Activated B cell treated with CpG ODN at 0.5 μM for 24 hours (primary cell): Measurements from ENCODE around the gene ARHGEF25. TPM values are rescaled to one million over a fixed set of nuclear protein-coding genes. Genes with fewer than 3 reads are reported as not detected.

Experiments used
- ATAC-seq: fragments of 200-7000 bp; cut with Tn5 transposase; one replicate; pipeline ENCODE4 v1.10.0; 2021; ENCODE audit warnings: low read depth, mild to moderate bottlenecking, moderate library complexity
- CTCF ChIA-PET: fragments of 350-600 bp; sonication (Branson Sonifier 250); formaldehyde crosslinking; loops from one replicate; lab custom pipeline; 2021; ENCODE audit warnings: antibody characterized with exemption; lab: Charles Lee
- POLR2A ChIA-PET: fragments of 350-600 bp; sonication (Branson Sonifier 250); formaldehyde crosslinking; loops from one replicate; lab custom pipeline; 2021; ENCODE audit warnings: antibody characterized with exemption; lab: Charles Lee
- DNase-seq: peaks from one replicate; pipeline ENCODE4 v3.0.0; 2022
- H3K27ac Mint-ChIP-seq: one replicate; pipeline ENCODE4 v1.8.0; 2020; ENCODE audit warnings: mixed read lengths
- H3K27me3 Mint-ChIP-seq: one replicate; pipeline ENCODE4 v1.8.0; 2021; ENCODE audit warnings: mixed read lengths
- H3K36me3 Mint-ChIP-seq: one replicate; pipeline ENCODE4 v1.8.0; 2021; ENCODE audit warnings: low read depth, mixed read lengths
- H3K4me1 Mint-ChIP-seq: one replicate; pipeline ENCODE4 v1.8.0; 2021; ENCODE audit warnings: mixed read lengths
- H3K4me3 Mint-ChIP-seq: one replicate; pipeline ENCODE4 v1.8.0; 2020; ENCODE audit warnings: mild to moderate bottlenecking, mixed read lengths
- H3K9me3 Mint-ChIP-seq: one replicate; pipeline ENCODE4 v1.8.0; 2020; ENCODE audit warnings: mixed read lengths
- intact Hi-C: fragments of 100-400 bp; cut with micrococcal nuclease; formaldehyde crosslinking; loops from one replicate; pipeline ENCODE4 v1.15.1; 2024
- total RNA-seq: library from RNA; stranded (reverse); gene quantifications from 2 replicates; pipeline ENCODE4 v1.2.3, GENCODE V29; 2022
- TF ChIP-seq, protein P1 (sequence below): fragments of 200-600 bp; IDR thresholded peaks from one replicate; pipeline ENCODE4 v1.8.0; 2022; ENCODE audit warnings: antibody characterized with exemption, mild to moderate bottlenecking

Gene ARHGEF25
- total RNA-seq, 1 donor from 2014 or later = not detected

DNA sequence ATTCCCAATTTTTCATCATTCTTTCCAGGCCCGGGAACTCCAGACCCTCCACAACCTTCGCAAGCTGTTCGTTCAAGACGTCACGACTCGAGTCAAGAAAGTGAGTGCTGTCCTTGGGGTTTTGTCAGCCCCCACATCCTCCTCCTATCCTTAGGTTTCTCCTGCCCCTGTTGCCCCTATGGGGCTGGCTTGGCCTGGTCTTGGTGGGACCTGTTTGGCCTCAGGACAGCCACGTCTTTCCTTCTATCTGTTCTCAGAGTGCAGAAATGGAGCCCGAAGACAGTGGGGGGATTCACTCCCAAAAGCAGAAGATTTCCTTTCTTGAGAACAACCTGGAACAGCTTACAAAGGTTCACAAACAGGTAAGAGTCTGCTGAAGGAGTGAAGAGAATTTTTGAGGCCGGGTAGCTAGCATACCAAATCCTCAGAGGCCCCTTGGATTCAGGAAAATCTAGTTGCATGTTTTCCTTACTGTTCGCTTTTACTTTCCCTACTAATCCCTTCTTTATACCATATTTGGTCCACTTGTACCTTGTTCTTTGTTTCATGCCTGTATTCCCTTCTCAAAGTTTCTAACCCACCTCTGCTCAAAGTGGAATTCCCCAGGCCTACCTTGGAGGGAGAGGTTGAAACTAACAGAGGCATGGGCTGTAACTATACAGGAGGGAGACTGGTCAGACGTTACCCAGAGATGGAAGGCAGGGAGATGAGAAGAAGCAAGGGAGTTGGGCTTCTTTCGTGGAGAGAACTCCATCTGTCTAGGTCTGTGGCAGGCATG is 33.1 kb upstream of the ARHGEF25 start:
- DNase-seq = no peak
- TF ChIP-seq, protein P1, sequence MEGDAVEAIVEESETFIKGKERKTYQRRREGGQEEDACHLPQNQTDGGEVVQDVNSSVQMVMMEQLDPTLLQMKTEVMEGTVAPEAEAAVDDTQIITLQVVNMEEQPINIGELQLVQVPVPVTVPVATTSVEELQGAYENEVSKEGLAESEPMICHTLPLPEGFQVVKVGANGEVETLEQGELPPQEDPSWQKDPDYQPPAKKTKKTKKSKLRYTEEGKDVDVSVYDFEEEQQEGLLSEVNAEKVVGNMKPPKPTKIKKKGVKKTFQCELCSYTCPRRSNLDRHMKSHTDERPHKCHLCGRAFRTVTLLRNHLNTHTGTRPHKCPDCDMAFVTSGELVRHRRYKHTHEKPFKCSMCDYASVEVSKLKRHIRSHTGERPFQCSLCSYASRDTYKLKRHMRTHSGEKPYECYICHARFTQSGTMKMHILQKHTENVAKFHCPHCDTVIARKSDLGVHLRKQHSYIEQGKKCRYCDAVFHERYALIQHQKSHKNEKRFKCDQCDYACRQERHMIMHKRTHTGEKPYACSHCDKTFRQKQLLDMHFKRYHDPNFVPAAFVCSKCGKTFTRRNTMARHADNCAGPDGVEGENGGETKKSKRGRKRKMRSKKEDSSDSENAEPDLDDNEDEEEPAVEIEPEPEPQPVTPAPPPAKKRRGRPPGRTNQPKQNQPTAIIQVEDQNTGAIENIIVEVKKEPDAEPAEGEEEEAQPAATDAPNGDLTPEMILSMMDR = no peak
- H3K9me3 Mint-ChIP-seq = no peaks in the 10 kb centered on the region
- CTCF ChIA-PET = interaction anchor here (1.1 kb wide), 1 partner anchor 60 kb away, joined by 3 read pairs; no protein-coding TSS in a partner anchor
- no peaks in the 10 kb centered on the region for H3K36me3 Mint-ChIP-seq
- peaks cover 8% of the 10 kb centered on the region for H3K27me3 Mint-ChIP-seq
- peaks cover under 1% of the 10 kb centered on the region for H3K4me1 Mint-ChIP-seq
- POLR2A ChIA-PET = interaction anchor here (0.6 kb wide), 1 partner anchor 197 kb away, joined by 3 read pairs; no protein-coding TSS in a partner anchor
- intact Hi-C loops = no loop called here
- no peak overlapping the region for H3K4me3 Mint-ChIP-seq
- H3K27ac Mint-ChIP-seq = no peak overlapping the region
- no peak for ATAC-seq

- ChIA-PET POLR2A (no interaction called here), CTCF (no interaction called here)
- no peak overlapping the region for H3K4me3 Mint-ChIP-seq
- ATAC-seq = no peak
- TF ChIP-seq, protein P1 = no peak
- DNase-seq = no peak
- H3K27me3 Mint-ChIP-seq = peaks cover 13% of the 10 kb centered on the region
- no peaks in the 10 kb centered on the region for H3K36me3 Mint-ChIP-seq
- intact Hi-C loops = no loop called here
- no peaks in the 10 kb centered on the region for H3K9me3 Mint-ChIP-seq
- H3K27ac Mint-ChIP-seq = no peak overlapping the region
- peaks cover 4% of the 10 kb centered on the region for H3K4me1 Mint-ChIP-seq
Observed at GRCh38 chr12:57579011-57579410, 32.2 kb upstream of the ARHGEF25 start.

GRCh38 chr12:57579677-57580465 is 31.4 kb upstream of the ARHGEF25 start:
- no peak for ATAC-seq
- no peak overlapping the region for H3K27ac Mint-ChIP-seq
- intact Hi-C loops = no loop called here
- H3K9me3 Mint-ChIP-seq = no peaks in the 10 kb centered on the region
- H3K36me3 Mint-ChIP-seq = no peaks in the 10 kb centered on the region
- ChIA-PET CTCF (interaction anchor here (6.6 kb wide), 1 partner anchor 42 kb away, joined by 126 read pairs; no protein-coding TSS in a partner anchor), POLR2A (no interaction called here)
- H3K4me1 Mint-ChIP-seq = peaks cover 4% of the 10 kb centered on the region
- DNase-seq = no peak
- TF ChIP-seq, protein P1 = no peak
- H3K4me3 Mint-ChIP-seq = no peak overlapping the region
- peaks cover 15% of the 10 kb centered on the region for H3K27me3 Mint-ChIP-seq

- POLR2A ChIA-PET = no interaction called here
- H3K4me1 Mint-ChIP-seq = peaks cover 4% of the 10 kb centered on the region
Observed at GRCh38 chr12:57580466-57580795, 30.8 kb upstream of the ARHGEF25 start.

More at GRCh38 chr12:57580466-57580795, 30.8 kb upstream of the ARHGEF25 start:
- ATAC-seq (no peak), DNase-seq (no peak)
- no peaks in the 10 kb centered on the region for H3K9me3 Mint-ChIP-seq
- CTCF ChIA-PET = interaction anchor here (6.6 kb wide), 1 partner anchor 42 kb away, joined by 126 read pairs; no protein-coding TSS in a partner anchor
- no peaks in the 10 kb centered on the region for H3K36me3 Mint-ChIP-seq
- intact Hi-C loops = no loop called here
- peaks cover 13% of the 10 kb centered on the region for H3K27me3 Mint-ChIP-seq
- H3K27ac Mint-ChIP-seq = no peak overlapping the region
- H3K4me3 Mint-ChIP-seq = no peak overlapping the region
- TF ChIP-seq, protein P1 = no peak
